HCT116 (cell line): ENCODE data around the gene FAF2.

Experiments used
- CEBPB ChIP-seq: IDR thresholded peaks from 2 replicates; pipeline ENCODE4 v1.6.1; 2012; ENCODE audit warnings: low read depth
- POLR2A ChIP-seq: IDR thresholded peaks from 2 replicates; pipeline ENCODE4 v1.7.0; 2011; ENCODE audit warnings: borderline replicate concordance; ENCODE audit not compliant: insufficient read depth, insufficient read length; ENCODE audit errors: extremely low read depth
- YY1 ChIP-seq: IDR thresholded peaks from 2 replicates; pipeline ENCODE4 v1.6.1; 2011; ENCODE audit warnings: low read length, low read depth, moderate library complexity, mild to moderate bottlenecking; ENCODE audit not compliant: insufficient replicate concordance; ENCODE audit errors: extremely low read depth
- ZFX ChIP-seq: fragments of 450-650 bp; IDR thresholded peaks from 2 replicates; pipeline ENCODE4 v1.6.1; 2017
- TF ChIP-seq, protein P1 (sequence below), 3 experiments: fragments of 200-600 bp in 1 of 3; sonication (generic) in 1 of 3; IDR thresholded peaks in 2 of 3; conservative IDR thresholded peaks in 1 of 3; 2 replicates each; pipeline ENCODE4 v1.5.1; 2012 to 2017; ENCODE audit warnings: low read depth in 2 of 3, low read length in 2 of 3, antibody characterized with exemption in 1 of 3, borderline replicate concordance in 1 of 3, control low read depth in 1 of 3, mild to moderate bottlenecking in 1 of 3, mixed read lengths in 1 of 3, mixed run types in 1 of 3, moderate library complexity in 1 of 3; ENCODE audit not compliant: insufficient read depth in 1 of 3
- TF ChIP-seq, protein P2 (sequence below): IDR thresholded peaks from 2 replicates; pipeline ENCODE4 v1.6.1; 2011; ENCODE audit warnings: mild to moderate bottlenecking, low read length, moderate library complexity; ENCODE audit not compliant: insufficient replicate concordance; ENCODE audit errors: extremely low read depth

GRCh38 chr5:176440927-176441706, 7.1 kb upstream of the FAF2 start:
- TF ChIP-seq YY1 (no peak), POLR2A (no peak), ZFX (no peak), CEBPB (no peak)
- TF ChIP-seq, protein P1, sequence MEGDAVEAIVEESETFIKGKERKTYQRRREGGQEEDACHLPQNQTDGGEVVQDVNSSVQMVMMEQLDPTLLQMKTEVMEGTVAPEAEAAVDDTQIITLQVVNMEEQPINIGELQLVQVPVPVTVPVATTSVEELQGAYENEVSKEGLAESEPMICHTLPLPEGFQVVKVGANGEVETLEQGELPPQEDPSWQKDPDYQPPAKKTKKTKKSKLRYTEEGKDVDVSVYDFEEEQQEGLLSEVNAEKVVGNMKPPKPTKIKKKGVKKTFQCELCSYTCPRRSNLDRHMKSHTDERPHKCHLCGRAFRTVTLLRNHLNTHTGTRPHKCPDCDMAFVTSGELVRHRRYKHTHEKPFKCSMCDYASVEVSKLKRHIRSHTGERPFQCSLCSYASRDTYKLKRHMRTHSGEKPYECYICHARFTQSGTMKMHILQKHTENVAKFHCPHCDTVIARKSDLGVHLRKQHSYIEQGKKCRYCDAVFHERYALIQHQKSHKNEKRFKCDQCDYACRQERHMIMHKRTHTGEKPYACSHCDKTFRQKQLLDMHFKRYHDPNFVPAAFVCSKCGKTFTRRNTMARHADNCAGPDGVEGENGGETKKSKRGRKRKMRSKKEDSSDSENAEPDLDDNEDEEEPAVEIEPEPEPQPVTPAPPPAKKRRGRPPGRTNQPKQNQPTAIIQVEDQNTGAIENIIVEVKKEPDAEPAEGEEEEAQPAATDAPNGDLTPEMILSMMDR (IDR thresholded peaks at IDR 0.05 in 2 of 3, conservative IDR thresholded peaks at IDR 0.05 in 1 of 3; ENCODE audit: borderline replicate concordance in 1 of 3, insufficient read depth in 1 of 3, low read depth in 2 of 3, low read length in 2 of 3): no peak
- TF ChIP-seq, protein P2, sequence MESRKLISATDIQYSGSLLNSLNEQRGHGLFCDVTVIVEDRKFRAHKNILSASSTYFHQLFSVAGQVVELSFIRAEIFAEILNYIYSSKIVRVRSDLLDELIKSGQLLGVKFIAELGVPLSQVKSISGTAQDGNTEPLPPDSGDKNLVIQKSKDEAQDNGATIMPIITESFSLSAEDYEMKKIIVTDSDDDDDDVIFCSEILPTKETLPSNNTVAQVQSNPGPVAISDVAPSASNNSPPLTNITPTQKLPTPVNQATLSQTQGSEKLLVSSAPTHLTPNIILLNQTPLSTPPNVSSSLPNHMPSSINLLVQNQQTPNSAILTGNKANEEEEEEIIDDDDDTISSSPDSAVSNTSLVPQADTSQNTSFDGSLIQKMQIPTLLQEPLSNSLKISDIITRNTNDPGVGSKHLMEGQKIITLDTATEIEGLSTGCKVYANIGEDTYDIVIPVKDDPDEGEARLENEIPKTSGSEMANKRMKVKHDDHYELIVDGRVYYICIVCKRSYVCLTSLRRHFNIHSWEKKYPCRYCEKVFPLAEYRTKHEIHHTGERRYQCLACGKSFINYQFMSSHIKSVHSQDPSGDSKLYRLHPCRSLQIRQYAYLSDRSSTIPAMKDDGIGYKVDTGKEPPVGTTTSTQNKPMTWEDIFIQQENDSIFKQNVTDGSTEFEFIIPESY: no peak
